ENCODE data around the gene CCDC61.

GRCh38 chr19:45958769-45959516 is 36.3 kb upstream of the CCDC61 start:
- TF ChIP-seq CTCF (IDR thresholded peaks at IDR 0.05; ENCODE audit: borderline replicate concordance, extremely low read depth, low read length, poor library complexity, severe bottlenecking) (no peak), EZH2 (IDR thresholded peaks at IDR 0.05; ENCODE audit: borderline replicate concordance, low read depth, low read length, severe bottlenecking) (no peak)
